Activated CD8-positive, alpha-beta T cell treated with anti-CD3 and anti-CD28 coated beads for 36 hours (primary cell): Measurements from ENCODE around the gene ARSK. TPM values are rescaled to one million over a fixed set of nuclear protein-coding genes. Genes with fewer than 3 reads are reported as not detected.

Source experiments
- ATAC-seq: fragments of 200-7000 bp; cut with Tn5 transposase; one replicate; pipeline ENCODE4 v1.10.0; 2021; ENCODE audit warnings: mild to moderate bottlenecking, moderate library complexity
- CTCF ChIA-PET: fragments of 350-600 bp; sonication (Branson Sonifier 250); formaldehyde crosslinking; loops from one replicate; lab custom pipeline; 2021; ENCODE audit warnings: antibody characterized with exemption; lab: Charles Lee
- POLR2A ChIA-PET: fragments of 350-600 bp; sonication (Branson Sonifier 250); formaldehyde crosslinking; loops from one replicate; lab custom pipeline; 2021; ENCODE audit warnings: antibody characterized with exemption; lab: Charles Lee
- DNase-seq: peaks from one replicate; pipeline ENCODE4 v3.0.0-alpha.2; 2020
- H3K27ac Mint-ChIP-seq: one replicate; pipeline ENCODE4 v1.8.0; 2021; ENCODE audit warnings: mild to moderate bottlenecking, mixed read lengths
- H3K27me3 Mint-ChIP-seq: one replicate; pipeline ENCODE4 v1.8.0; 2021; ENCODE audit warnings: mixed read lengths
- H3K36me3 Mint-ChIP-seq: one replicate; pipeline ENCODE4 v1.8.0; 2021; ENCODE audit warnings: low read depth, mixed read lengths
- H3K4me1 Mint-ChIP-seq: one replicate; pipeline ENCODE4 v1.8.0; 2021; ENCODE audit warnings: low read depth, mixed read lengths
- H3K4me3 Mint-ChIP-seq: one replicate; pipeline ENCODE4 v1.8.0; 2021; ENCODE audit warnings: mild to moderate bottlenecking, moderate library complexity, mixed read lengths
- H3K9me3 Mint-ChIP-seq: one replicate; pipeline ENCODE4 v1.8.0; 2021; ENCODE audit warnings: mixed read lengths
- CTCF ChIP-seq: fragments of 200-600 bp; IDR thresholded peaks from one replicate; pipeline ENCODE4 v1.8.0; 2022; ENCODE audit warnings: antibody characterized with exemption, mild to moderate bottlenecking
- intact Hi-C: fragments of 100-400 bp; cut with micrococcal nuclease; formaldehyde crosslinking; loops from one replicate; pipeline ENCODE4 v1.10.0; 2022
- total RNA-seq, 2 experiments: library from RNA; stranded (reverse); gene quantifications; one replicate each; pipeline ENCODE4 v1.2.3, GENCODE V29; 2021

The ARSK gene
- total RNA-seq, 2 experiments from 2014 or later, result 4.9 to 5.0 TPM

- DNase-seq, result no peak
- intact Hi-C loops, result no loop called here
- TF ChIP-seq CTCF, result no peak
- Mint-ChIP-seq H3K27me3 (no peaks in the 10 kb centered on the region), H3K36me3 (peaks cover 28% of the 10 kb centered on the region), H3K9me3 (no peaks in the 10 kb centered on the region), H3K27ac (no peak overlapping the region), H3K4me1 (no peaks in the 10 kb centered on the region), H3K4me3 (no peak overlapping the region)
- no peak for ATAC-seq
- CTCF ChIA-PET, result no interaction called here
- POLR2A ChIA-PET, result interaction anchor here (1.0 kb wide), 1 partner anchor 15 kb away, joined by 5 read pairs; no protein-coding TSS in a partner anchor
Measured at GRCh38 chr5:95519681-95520080, 35.2 kb upstream of the ARSK start.

GRCh38 chr5:95520206-95520605, 34.7 kb upstream of the ARSK start:
- CTCF ChIA-PET, result no interaction called here

GRCh38 chr5:95524423-95524822, 30.5 kb upstream of the ARSK start:
- no peak for TF ChIP-seq CTCF
- DNase-seq, result no peak
- Mint-ChIP-seq H3K36me3 (peaks cover 34% of the 10 kb centered on the region), H3K4me3 (no peak overlapping the region), H3K4me1 (no peaks in the 10 kb centered on the region), H3K27me3 (no peaks in the 10 kb centered on the region), H3K9me3 (no peaks in the 10 kb centered on the region), H3K27ac (no peak overlapping the region)
- ChIA-PET POLR2A (no interaction called here), CTCF (no interaction called here)
- intact Hi-C loops, result no loop called here
- no peak for ATAC-seq

More at GRCh38 chr5:95520206-95520605, 34.7 kb upstream of the ARSK start:
- Mint-ChIP-seq H3K36me3 (peaks cover 25% of the 10 kb centered on the region), H3K27ac (no peak overlapping the region), H3K4me3 (no peak overlapping the region), H3K4me1 (no peaks in the 10 kb centered on the region), H3K27me3 (no peaks in the 10 kb centered on the region), H3K9me3 (no peaks in the 10 kb centered on the region)
- DNase-seq (no peak), ATAC-seq (no peak)
- intact Hi-C loops, result no loop called here
- POLR2A ChIA-PET, result interaction anchor here (1.0 kb wide), 1 partner anchor 16 kb away, joined by 5 read pairs; no protein-coding TSS in a partner anchor
- TF ChIP-seq CTCF, result no peak

GRCh38 chr5:95526871-95527270, 28.0 kb upstream of the ARSK start:
- Mint-ChIP-seq H3K27me3 (no peaks in the 10 kb centered on the region), H3K4me1 (no peaks in the 10 kb centered on the region), H3K9me3 (no peaks in the 10 kb centered on the region), H3K36me3 (peaks cover 31% of the 10 kb centered on the region), H3K27ac (no peak overlapping the region), H3K4me3 (no peak overlapping the region)
- CTCF ChIA-PET, result no interaction called here
- intact Hi-C loops, result no loop called here
- ATAC-seq, result no peak
- POLR2A ChIA-PET, result no interaction called here
- TF ChIP-seq CTCF, result no peak
- no peak for DNase-seq

GRCh38 chr5:95528565-95528964, 26.3 kb upstream of the ARSK start:
- Mint-ChIP-seq H3K36me3 (peaks cover 33% of the 10 kb centered on the region), H3K4me3 (no peak overlapping the region), H3K9me3 (no peaks in the 10 kb centered on the region), H3K27ac (no peak overlapping the region), H3K27me3 (no peaks in the 10 kb centered on the region), H3K4me1 (peaks cover 6% of the 10 kb centered on the region)
- ChIA-PET POLR2A (no interaction called here), CTCF (no interaction called here)
- ATAC-seq, result no peak
- DNase-seq, result no peak
- intact Hi-C loops, result no loop called here
- no peak for TF ChIP-seq CTCF
